SHP77 treated with DMSO at 0.1 percent for 48 hours (cell line): ENCODE measurements around the gene BMPER.
A peak's percentile ranks its signal among the peaks of the same experiment; 100 is the strongest.

Experiments
- DNase-seq: peaks from one replicate; lab custom pipeline; 2025; lab: John Stamatoyannopoulos, UW

Gene BMPER

GRCh38 chr7:34137176-34137575 lies 231.8 kb downstream of the BMPER start:
- no peak for DNase-seq

- DNase-seq, result peak; percentile 42
Observed at GRCh38 chr7:34138483-34138882, 233.1 kb downstream of the BMPER start.

GRCh38 chr7:34139086-34139485 lies 233.7 kb downstream of the BMPER start:
- no peak for DNase-seq

GRCh38 chr7:34140066-34140465 lies 234.7 kb downstream of the BMPER start:
- DNase-seq, result no peak

GRCh38 chr7:34143402-34143801 lies 238.1 kb downstream of the BMPER start:
- no peak for DNase-seq

GRCh38 chr7:34145603-34146002 lies 240.3 kb downstream of the BMPER start:
- DNase-seq, result no peak

GRCh38 chr7:34153656-34154270 lies 248.4 kb downstream of the BMPER start:
- no peak for DNase-seq

GRCh38 chr7:34155220-34155908 lies 250.0 kb downstream of the BMPER start:
- DNase-seq, result no peak

GRCh38 chr7:34156336-34156735 lies 251.0 kb downstream of the BMPER start:
- no peak for DNase-seq

GRCh38 chr7:34157137-34157536 lies 251.8 kb downstream of the BMPER start:
- no peak for DNase-seq

GRCh38 chr7:34158368-34159153 lies 253.2 kb downstream of the BMPER start:
- DNase-seq, result peak; percentile 38

GRCh38 chr7:34160261-34160752 lies 255.0 kb downstream of the BMPER start:
- no peak for DNase-seq

- DNase-seq, result no peak
Observed at GRCh38 chr7:34162027-34162565, 256.8 kb downstream of the BMPER start.

GRCh38 chr7:34162677-34163076 lies 257.3 kb downstream of the BMPER start:
- DNase-seq, result no peak

GRCh38 chr7:34163956-34164355 lies 258.6 kb downstream of the BMPER start:
- DNase-seq, result no peak

GRCh38 chr7:34165466-34165865 lies 260.1 kb downstream of the BMPER start:
- DNase-seq, result no peak

- no peak for DNase-seq
Observed at GRCh38 chr7:34165927-34166550, 260.7 kb downstream of the BMPER start.

- no peak for DNase-seq
Observed at GRCh38 chr7:34168013-34168412, 262.7 kb downstream of the BMPER start.

- DNase-seq, result peak; percentile 53
Observed at GRCh38 chr7:34174688-34175616, 269.6 kb downstream of the BMPER start.

GRCh38 chr7:34175837-34176236 lies 270.5 kb downstream of the BMPER start:
- DNase-seq, result no peak

GRCh38 chr7:34177476-34177875 lies 272.1 kb downstream of the BMPER start:
- DNase-seq, result no peak
